Activated CD8-positive, alpha-beta memory T cell treated with anti-CD3 and anti-CD28 coated beads for 48 hours (primary cell): Measurements from ENCODE around the gene MPIG6B.

Experiments used
- DNase-seq, 3 experiments: peaks; one replicate each; pipeline ENCODE4 v3.0.0-alpha.2; 2020; ENCODE audit warnings: low read depth in 2 of 3, low spot score in 2 of 3

MPIG6B gene

DNA sequence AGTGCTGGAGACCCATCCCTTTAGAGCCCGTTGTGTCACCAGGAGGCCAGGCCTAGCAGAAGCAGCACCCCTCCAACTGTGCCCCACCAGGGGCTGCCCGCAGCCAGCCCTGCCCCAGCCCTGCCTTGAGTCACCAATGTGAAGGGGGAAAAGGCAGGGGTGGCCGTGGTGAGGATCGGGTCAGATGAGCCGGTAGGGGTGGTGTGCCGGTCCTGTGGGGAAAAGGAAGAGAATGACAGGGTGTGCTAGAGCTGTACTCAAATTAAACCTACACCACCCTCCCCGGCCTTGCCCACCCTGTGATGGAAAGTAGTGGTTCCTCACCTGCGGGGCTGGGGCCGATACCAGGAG is 42.4 kb downstream of the MPIG6B start:
- no peak for DNase-seq

DNA sequence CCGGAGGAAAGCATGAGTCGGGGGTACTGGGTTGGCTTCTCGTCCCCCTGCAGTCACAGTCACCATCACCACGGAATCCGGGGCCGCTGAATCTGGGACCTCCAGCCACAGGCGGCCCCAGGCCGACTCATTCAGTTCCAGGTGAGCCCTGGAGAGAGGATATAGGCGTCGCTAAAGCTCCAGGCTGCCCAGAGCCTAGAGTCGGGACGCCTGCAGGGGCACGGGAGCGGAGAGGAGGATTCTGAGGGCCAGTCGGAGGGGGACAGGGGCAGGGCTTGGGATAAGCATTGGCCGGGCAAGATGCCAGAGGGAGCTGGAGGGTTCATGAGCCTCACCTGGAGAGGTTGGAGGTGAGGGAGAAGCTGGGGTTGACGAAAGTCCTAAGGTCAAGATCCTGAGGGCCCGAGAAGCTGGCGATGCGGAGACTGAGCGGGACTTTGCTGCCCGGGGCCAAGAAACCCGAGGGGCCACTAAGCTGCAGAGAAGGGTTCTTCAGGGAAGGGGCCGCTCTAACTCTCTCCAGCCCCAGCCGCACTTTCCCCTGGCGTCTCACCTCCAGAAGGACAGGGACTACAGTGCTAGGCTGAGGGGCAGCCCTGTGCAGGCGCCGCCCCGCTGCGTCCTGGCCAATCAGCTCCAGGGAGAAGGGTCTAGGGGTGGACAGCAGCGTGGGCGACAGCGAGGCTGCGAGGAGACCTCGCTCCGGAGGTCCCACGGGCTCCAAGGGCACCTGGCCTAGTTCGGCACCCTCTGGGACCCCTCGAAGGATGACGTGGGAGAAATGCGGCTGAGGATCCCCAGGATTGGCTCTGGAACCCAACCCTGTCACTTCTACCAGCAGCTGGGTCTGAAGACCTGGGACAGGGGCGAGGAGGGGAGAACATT is 43.0 kb downstream of the MPIG6B start:
- DNase-seq = no peak

DNA sequence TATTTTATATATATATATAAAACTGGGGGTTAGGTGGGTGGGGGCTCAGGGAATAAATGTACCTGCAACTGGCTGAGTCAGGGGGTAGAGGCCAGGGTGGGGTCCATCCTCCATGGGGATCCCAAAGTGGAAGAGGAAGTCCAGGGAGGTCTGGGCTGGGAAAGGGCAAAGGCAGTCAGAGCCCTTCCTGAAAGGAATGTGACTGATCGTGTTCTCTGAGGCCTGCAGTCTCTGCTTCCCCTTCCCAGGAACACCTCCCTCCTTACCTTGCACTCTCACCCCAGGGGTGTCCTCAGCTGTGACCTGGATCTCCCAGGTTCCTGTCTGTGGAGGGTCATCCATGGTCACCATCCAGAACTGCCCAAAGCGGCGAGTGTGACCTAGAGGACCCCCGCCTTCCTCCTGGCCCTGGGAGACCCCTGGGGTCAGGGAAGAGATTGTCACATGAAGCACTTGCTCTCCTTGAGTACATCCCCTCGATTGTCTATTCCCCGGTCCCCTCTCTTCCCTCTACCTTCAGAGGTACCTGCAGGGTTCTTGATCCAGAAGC is 44.0 kb downstream of the MPIG6B start:
- DNase-seq = no peak

DNA sequence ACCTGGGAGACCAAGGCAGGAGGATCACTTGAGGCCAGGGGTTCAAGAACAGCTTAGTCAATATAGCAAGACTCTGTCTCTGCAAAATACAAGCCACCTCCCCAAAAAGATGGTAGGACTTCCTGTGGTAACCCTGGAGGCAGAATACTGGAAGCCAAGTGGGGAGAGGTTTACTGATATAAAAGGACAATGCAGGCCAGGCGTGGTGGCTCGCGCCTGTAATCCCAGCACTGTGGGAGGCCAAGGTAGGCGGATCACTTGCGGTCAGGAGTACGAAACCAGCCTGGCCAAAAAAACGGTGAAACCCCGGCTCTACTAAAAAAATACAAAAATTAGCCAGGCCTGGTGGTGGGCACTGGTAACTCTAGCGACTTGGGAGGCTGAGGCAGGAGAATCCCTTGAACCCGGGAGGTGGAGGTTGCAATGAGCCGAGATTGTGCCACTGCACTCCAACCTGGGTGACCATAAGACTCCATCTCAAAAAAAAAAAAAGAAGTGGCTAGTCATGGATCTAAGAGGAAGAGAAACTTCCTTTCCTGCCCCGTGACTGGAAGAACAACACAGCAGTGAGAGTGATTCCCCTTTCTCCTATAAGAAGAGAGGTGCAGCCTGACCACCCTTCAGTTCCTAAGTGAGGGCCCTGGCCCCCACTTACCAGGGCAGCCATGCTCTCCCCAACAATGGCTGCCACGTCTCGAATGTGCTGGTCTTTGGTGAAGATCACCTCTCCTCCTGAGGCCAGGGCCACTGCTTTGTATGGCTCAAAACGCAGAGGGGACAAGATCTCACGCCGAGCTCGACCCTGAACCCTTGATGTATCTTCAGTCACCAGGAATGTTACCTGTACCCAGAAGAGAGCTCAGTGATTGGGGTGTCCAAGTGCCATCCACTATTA is 45.4 kb downstream of the MPIG6B start:
- no peak for DNase-seq

DNA sequence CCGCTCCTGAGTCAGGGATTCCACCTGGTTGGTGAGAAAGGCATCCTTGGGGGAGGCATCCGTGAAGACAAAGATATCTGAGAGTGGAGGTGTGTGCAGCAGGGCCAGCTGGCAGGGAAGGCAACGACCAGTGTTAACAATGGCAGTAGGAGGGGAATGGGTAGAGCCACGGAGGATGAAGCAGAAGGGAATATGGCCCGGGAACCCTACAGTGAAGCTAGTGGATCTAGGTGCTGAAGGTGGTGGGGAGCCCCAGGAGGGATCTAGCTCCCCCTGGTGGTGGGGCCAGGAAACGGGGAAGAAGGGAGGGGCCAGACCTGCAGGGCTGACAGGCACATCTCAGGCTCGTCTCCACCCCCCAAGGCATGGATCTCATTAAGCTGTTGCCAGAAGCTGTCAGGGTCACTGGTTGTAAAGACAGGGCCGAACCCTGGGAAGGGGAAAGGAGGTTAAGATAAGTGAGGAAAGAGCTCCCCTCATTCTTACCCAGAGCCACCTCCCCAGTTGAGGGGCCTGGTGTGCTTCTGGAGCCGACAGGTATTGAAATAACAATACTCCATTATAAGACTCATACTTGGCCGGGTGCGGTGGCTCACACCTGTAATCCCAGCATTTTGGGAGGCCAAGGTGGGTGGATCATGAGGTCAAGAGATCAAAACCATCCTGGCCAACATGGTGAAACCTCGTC is 46.7 kb downstream of the MPIG6B start:
- DNase-seq = peak; percentile 51 to 73 (median 57)

DNA sequence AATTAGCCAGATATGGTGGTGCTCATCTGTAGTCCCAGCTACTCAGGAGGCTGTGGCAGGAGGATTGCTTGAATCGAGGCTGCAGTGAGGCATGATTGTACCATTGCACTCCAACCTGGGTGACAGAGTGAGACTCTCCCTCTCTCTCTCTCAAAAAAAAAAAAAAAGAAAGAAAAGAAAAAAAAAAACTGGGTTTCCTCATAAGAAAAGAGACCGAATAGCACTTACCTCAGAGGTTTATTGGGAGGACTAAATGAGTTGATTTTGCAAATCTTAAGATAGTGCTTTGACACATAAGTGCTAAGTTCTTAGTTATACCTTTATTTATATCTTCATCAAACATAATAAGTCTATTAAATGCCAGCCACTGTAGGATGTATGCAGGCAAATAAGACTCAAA is 47.7 kb downstream of the MPIG6B start:
- DNase-seq = no peak

DNA sequence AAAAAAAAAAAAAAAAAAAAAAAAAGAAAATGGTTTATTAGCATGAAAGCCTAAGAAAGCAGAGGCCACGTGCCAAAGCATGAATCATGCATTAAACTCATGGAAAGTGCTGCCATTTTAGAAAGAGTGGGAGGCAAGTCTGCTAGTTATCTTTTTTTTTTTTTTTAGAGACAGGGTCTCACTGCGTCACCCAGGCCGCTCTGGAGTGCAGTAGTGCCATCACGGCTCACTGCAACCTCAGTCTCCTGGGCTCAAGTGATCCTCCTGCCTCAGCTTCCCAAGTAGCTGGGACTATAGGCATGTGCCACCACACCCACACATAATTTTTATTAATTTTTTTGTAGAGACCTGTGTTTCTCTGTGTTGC is 48.8 kb downstream of the MPIG6B start:
- DNase-seq = no peak

DNA sequence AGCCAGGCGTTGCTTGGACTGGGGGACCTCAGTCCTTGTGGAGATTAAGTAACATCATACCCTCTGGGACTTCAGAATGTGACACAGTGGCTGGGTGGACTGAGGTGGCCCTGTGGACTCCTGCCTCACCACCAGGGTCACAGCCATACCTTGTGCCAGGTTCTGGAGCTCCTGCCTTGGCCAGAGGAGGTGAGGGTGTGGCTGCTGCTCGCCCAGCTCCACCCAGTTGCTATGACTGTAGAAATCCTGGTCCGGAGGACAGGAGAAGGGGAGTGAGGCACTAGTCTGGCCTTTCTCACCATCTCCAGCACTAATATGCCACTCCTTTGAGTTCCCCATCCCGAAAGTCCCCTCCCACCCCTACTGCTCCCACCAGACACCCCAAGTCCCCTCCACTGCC is 52.0 kb downstream of the MPIG6B start:
- DNase-seq = no peak

DNA sequence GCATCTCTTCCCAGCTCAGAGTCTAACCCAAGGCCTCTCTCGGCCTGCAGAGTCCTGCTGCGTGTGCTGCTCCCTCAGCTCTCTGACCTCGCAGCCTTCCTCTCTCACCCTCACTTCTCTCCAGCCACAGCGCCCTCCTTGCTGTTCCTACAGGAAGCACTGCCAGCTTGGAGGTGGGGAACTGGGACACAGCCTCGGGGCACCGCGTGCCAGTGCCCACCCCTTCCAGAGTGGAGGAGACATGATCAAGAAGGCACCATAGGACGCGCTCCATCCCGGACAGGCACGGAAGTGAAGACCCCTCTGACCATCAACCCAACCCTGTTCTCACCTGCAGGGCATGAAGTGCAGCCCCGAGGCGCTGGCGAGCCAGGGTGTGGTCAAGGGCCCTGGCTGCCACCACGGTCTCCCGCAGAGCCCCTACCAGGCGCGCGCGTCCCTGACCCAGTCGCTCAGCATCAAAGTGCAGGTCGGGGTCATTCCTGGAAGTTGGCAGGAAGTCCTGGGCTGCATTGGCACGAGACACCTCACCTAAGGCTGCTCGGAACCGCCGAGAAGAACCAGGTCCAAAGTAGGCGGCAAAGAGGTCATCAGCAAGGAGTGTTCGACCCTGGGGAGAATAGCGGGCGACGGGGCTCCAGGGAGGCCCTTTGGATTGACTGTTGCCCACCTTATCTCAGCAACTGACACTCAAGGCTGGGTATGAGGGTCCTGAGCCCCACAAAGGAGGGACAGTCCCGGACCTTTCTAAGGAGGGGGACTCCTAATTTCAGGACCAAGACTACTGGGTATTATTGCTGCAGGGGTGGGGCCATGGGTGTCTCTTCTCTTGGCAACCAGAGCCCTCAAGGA is 52.7 kb downstream of the MPIG6B start:
- no peak for DNase-seq
